GM19023 (cell line): Measurements from ENCODE around the gene ARHGAP45.
"Not testable (repeated sequence)": the region's sequence is repeated elsewhere in the genome, so short reads cannot be mapped to it uniquely, and the experiment has no call there.

Experiments used
- ATAC-seq: cut with Tn5 transposase; IDR thresholded peaks from one replicate; pipeline ENCODE4 v1.9.1; 2021; ENCODE audit warnings: mild to moderate bottlenecking, moderate library complexity; ENCODE audit not compliant: unreplicated experiment

Gene ARHGAP45

GRCh38 chr19:1066748-1067340, at the start of gene ARHGAP45:
TSS of gene ARHGAP45 (plus strand) at chr19:1067167. CDS start at chr19:1067406, 239 bp downstream.
- no peak for ATAC-seq

GRCh38 chr19:1017906-1018305, 49.1 kb upstream of the ARHGAP45 start:
- no peak for ATAC-seq

- ATAC-seq, result no peak
Measured at GRCh38 chr19:1018393-1018792, 48.6 kb upstream of the ARHGAP45 start.

- ATAC-seq, result no peak
Measured at GRCh38 chr19:1018932-1019615, 47.9 kb upstream of the ARHGAP45 start.

GRCh38 chr19:1019616-1019961, 47.4 kb upstream of the ARHGAP45 start:
- ATAC-seq, result no peak

- ATAC-seq, result no peak
Measured at GRCh38 chr19:1019980-1020867, 46.7 kb upstream of the ARHGAP45 start.

GRCh38 chr19:1020868-1021425, 46.0 kb upstream of the ARHGAP45 start, which contains the start of gene TMEM259:
TSS of gene TMEM259 (minus strand) at chr19:1021123. CDS start at chr19:1020996, 127 bp downstream.
- peak; percentile 72 for ATAC-seq

GRCh38 chr19:1023883-1024188, 43.1 kb upstream of the ARHGAP45 start:
- not testable (repeated sequence) for ATAC-seq

GRCh38 chr19:1025080-1025479, 41.9 kb upstream of the ARHGAP45 start:
- ATAC-seq, result not testable (repeated sequence)

GRCh38 chr19:1025960-1026782, 40.8 kb upstream of the ARHGAP45 start, which contains the start of gene CNN2:
TSS of gene CNN2 (plus strand) at chr19:1026608. CDS start at chr19:1026662, 54 bp downstream.
- peak; percentile 53 for ATAC-seq

- peak; percentile 22 for ATAC-seq
Measured at GRCh38 chr19:1026783-1027649, 40.0 kb upstream of the ARHGAP45 start.

- no peak for ATAC-seq
Measured at GRCh38 chr19:1027650-1028061, 39.3 kb upstream of the ARHGAP45 start.

GRCh38 chr19:1028062-1028926, 38.7 kb upstream of the ARHGAP45 start:
- no peak for ATAC-seq

GRCh38 chr19:1032264-1032867, 34.6 kb upstream of the ARHGAP45 start:
- ATAC-seq, result no peak

- ATAC-seq, result no peak
Measured at GRCh38 chr19:1035998-1036621, 30.9 kb upstream of the ARHGAP45 start.

GRCh38 chr19:1037621-1038064, 29.3 kb upstream of the ARHGAP45 start:
- no peak for ATAC-seq

GRCh38 chr19:1038978-1039645, 27.9 kb upstream of the ARHGAP45 start:
- no peak for ATAC-seq
